HG02588 (cell line): ENCODE measurements around the gene ICAM5.

Experiments used
- ATAC-seq: cut with Tn5 transposase; IDR thresholded peaks from one replicate; pipeline ENCODE4 v1.9.1; 2021; ENCODE audit warnings: mild to moderate bottlenecking, moderate library complexity; ENCODE audit not compliant: unreplicated experiment

ICAM5 gene

DNA sequence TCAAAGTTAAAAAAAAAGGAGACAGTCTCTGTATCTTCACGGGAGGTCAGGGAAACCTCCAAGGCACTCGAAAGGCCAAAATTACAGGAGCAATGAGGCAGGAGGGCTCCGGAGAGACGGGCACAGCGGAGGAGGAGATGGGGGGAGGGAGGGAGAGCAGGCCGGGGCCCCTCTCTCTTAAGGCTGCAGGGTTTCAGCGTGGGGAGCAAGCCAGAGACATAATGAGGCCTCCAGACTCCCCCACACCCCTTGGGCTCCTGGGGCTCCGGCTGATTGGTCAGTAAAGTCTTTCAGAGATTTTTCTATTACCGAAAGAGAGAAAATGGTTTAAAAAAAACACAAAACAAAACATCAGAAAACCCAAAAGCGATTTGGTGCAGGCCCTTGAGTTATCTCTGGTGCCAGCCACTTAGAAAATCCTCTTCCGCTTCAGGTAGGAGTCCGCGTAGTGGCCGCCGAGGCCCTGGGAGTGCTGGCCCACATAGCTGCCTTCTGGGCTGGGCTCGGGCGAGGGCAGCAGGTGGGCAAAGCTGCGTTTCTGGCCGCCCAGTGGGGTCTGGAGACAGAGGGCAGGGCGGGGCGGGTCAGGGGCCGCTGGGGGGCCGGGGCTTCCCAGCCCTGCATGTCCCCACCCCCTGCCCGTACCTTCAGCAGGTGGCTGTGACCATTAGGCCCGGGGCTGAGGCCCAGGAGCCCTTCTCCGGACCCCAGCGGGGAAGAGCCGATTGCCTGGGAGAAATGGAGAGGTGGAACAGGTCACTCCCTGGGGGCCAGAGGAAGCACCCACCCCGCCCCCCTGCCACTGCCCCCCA lies 27.5 kb downstream of the ICAM5 start:
- ATAC-seq, result no peak

GRCh38 chr19:10317857-10318462 lies 28.2 kb downstream of the ICAM5 start:
- ATAC-seq, result no peak

- no peak for ATAC-seq
Measured at GRCh38 chr19:10318807-10319682, 29.3 kb downstream of the ICAM5 start.

GRCh38 chr19:10320602-10321416 lies 31.1 kb downstream of the ICAM5 start:
- ATAC-seq, result no peak

DNA sequence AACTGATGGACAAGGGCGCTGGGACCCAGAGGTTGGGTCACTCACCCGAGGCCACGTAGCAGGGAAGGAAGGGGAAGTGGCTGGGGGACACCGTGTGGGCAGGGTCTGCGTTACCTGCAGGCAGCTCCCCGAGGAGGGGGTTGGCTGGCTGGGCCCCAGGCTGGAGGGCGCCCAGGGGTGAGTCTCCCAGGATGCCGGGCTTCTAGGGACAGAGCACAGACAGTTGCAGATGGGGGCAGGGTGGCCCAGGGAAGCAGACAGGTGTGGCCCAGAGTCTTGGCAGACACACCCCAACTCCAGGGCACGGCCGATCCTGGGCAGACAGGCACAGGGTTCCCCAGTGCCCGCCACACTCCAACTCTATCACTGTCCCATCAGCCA lies 31.7 kb downstream of the ICAM5 start:
- ATAC-seq, result no peak

DNA sequence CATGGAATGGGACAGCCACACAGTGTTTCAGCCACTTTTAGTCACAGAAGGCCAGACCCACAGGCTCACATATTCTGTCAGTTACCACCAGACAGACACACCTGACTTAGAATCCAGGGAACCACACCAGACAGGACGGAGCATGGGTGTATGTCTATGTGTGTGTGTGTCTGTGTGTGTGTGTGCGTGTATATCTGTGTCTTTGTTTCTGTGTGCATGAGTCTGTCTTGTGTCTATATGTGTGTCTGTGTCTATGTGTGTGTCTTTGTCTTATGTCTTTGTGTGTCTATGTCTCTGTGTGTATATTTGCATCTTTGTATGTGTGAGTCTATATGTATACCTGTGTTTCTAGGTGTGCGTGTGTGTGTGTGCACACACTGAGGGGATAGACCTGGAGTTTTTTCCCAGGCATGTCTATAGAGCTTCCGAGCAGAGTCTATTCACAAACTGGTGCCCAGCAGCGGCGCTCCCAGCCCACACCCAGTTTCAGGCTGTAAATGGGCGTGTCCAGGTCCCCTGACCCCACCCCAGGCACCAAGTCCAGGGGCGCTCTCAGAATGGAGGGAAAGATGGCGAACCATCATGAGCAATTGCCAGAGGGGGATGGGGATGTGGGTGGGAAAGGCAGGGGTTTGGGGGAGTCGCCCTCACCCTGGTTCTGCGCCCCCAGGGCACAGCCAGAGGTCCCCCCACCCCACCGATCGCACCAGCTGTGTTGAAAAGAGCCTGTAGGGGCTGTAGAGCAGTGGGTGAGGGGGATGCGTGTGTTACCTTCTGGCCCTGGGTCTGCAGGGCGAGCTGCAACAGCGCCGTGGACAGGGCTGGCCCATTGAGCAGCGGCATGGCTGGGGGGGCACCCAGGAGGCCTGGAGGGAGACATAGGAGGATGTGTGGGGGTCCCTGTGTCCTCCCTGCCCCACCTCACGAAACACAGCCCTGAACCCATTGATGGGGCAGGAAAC lies 32.4 kb downstream of the ICAM5 start:
- no peak for ATAC-seq

DNA sequence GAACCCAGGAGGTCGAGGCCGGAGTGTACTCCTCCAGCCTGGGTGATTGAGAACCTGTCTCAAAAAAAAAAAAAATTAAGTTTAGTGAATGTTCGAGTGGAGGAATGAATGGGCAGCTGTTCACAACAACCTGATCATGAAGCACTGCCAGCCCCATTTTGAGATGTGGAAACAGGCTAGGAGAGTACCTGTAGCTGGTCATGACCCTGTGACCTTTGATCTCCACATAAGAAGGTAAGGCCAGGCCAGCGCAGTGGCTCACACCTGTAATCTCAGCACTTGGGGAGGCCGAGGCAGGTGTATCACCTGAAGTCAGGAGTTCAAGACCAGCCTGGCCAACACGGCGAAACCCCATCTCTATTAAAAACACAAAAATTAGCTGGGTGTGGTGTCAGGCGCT lies 36.0 kb downstream of the ICAM5 start:
- ATAC-seq, result no peak

DNA sequence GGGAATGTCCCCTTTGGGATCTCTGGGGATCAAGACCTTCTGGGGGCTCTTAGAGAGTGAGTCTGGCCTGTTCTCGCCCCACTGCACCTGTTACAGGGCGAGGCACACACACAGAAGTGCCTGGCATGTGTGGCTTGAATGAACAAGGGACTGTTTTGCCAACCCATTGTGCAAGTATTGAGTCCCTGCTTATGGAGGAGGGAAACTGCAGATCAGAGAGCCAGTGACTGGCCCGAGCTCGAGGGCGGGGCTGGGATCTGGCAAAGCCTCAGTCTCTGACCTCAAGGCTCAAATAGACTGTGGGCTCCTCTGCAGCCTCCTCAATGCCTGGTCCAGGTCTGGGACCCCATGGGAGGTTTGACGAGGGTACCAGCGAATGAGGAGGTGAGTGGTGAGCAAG lies 38.0 kb downstream of the ICAM5 start:
- no peak for ATAC-seq

DNA sequence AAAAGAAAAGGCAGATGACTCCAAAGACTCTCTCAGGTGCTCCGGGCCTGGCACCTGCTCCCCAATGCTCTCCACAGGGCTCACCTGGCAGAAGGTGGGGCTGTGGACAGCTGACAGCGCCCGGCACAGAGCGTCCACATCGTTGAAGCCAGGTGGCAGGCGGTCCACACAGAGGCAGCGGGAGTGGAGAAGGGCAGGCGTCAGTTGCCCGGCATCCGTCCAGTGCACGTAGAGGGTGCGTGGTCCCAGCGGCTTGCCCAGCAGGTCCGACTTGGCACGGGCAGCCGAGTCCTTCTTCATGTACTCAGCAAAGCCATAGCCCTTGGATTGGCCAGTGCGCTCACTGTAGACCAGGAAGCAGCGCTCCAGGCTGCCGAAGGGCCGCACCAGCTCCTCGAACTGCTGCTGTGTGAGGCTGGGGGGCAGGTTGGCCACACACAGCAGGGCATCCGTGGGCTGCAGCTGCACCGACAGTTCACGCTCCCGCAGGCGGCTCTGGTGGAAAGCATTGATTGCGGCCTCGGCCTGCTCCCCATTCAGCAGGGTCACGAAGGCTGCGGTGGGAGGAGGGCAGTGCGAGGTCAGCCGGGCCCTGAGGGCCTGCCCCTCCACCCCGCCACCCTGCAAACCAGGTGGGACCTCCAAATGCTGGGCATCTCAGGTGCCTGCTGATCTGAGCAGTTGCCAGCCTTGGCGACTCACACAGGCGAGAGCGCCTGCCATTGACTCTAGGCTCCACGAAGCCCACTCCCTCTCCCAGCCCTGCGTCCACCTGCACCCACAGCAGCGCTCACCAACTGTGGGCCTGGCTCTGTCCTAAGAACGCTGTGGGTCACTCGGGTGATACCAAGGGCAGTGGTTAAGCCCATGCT lies 39.0 kb downstream of the ICAM5 start:
- ATAC-seq, result no peak

- ATAC-seq, result no peak
Measured at GRCh38 chr19:10329555-10329954, 39.8 kb downstream of the ICAM5 start.

DNA sequence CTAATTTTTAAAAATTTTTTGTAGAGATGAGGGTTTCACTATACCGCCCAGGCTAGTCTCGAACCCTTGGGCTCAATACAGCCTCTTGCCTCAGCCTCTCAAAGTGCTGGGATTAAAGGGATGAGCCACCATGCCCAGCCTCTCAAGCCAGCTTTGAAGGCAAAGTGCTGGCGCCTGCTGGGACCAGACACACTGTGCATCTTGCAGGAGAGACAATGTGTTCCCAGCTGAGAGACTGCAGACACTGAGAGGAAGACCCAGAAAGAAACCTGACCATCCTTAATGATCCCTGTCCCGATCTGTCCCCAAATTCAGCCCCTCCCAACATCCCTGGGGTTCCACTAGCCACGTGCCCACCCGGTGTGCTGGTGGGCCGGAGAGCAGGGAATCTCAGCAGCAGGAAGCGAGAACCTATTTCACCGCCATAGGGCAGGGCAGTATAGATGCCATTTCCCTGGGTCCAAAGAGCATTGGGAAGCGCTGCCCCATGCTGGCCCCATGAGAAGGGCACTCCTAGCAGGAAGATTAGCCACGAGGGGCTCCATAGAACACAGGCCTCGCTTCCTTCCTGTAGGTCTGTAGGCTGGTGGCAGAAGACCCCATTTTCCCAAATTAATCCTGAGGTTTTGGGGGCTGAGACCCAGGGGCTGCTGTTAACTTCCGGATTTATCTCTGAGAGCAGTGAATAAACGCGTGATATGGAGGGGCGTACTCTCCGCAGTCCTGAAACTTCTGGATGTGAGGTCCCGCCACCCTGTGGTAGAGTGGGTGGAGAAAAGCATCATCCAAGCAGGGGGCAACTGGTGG lies 42.6 kb downstream of the ICAM5 start:
- no peak for ATAC-seq

DNA sequence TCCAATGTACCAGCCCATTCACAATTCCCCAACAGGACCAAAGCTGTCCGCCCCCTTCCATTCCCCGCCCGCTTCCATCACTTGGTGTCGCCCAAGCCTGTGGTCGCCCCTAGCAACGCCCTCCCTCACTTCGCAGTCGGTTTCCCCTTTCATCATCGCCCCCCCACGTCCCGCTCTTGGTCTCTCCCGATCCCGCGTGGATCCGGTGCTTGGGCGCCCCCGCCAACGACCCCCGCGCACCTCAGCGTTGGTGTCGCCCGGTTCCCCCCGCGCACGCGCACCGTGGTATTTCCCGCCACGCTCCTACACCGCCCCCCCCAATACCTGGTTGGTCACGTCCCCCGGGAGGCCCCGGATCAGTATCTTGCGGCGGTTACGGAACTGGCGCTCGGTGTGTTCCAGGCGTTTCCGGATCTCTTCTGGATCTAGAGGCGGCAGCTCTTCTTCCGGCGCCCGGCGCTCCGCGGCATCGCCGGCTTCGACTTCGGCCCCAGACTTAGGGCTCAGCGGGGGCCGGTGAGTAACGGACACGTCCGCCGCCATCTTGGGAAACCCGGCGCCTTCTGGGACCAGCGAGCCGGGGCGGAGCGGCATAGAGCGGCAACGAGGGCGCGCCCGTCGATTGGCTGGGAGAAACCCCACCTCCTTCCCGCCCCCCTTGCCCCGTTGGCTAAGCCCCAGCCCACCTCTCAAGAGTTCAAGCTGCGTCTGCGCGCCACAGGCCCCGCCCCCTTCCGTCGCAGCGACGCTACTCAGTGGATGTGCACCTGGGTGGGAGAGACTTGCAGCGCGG lies 43.4 kb downstream of the ICAM5 start, which contains the start of gene RAVER1:
TSS of gene RAVER1 (minus strand) at position 565 of the 793 bp plus-strand sequence. CDS start at position 543, 22 bp downstream.
- ATAC-seq, result peak; percentile 85

- ATAC-seq, result peak; percentile 3
Measured at GRCh38 chr19:10333758-10334587, 44.2 kb downstream of the ICAM5 start.

GRCh38 chr19:10334588-10335351 lies 45.0 kb downstream of the ICAM5 start:
- no peak for ATAC-seq

GRCh38 chr19:10335352-10335985 lies 45.7 kb downstream of the ICAM5 start:
- ATAC-seq, result no peak
